H9 (cell line): Measurements from ENCODE around the gene VWDE. TPM values are rescaled to one million over a fixed set of nuclear protein-coding genes. Genes with fewer than 3 reads are reported as not detected.

Experiments used
- DNase-seq: peaks from one replicate; pipeline ENCODE4 v3.0.0-alpha.2; 2017
- H2AFZ ChIP-seq: one replicate; pipeline ENCODE4 v1.6.1; 2013; ENCODE audit warnings: mild to moderate bottlenecking, low read length, control low read depth, moderate library complexity
- H2AK5ac ChIP-seq: 2 replicates; pipeline ENCODE4 v1.6.1; 2013; ENCODE audit warnings: low read length, control low read depth, mixed read lengths; ENCODE audit not compliant: insufficient read length
- H2BK120ac ChIP-seq: one replicate; pipeline ENCODE4 v1.6.1; 2013; ENCODE audit warnings: low read depth, mild to moderate bottlenecking, low read length, control low read depth, inconsistent platforms; ENCODE audit not compliant: poor library complexity, severe bottlenecking
- H2BK12ac ChIP-seq: 2 replicates; pipeline ENCODE4 v1.6.1; 2013; ENCODE audit warnings: low read length, control low read depth, mixed read lengths, low read depth; ENCODE audit not compliant: insufficient read length
- H2BK15ac ChIP-seq: 2 replicates; pipeline ENCODE4 v1.6.1; 2013; ENCODE audit warnings: low read depth, low read length, control low read depth
- H2BK20ac ChIP-seq: one replicate; pipeline ENCODE4 v1.6.1; 2013; ENCODE audit warnings: low read depth, mild to moderate bottlenecking, low read length, control low read depth, inconsistent platforms; ENCODE audit not compliant: poor library complexity, severe bottlenecking
- H2BK5ac ChIP-seq: 2 replicates; pipeline ENCODE4 v1.6.1; 2013; ENCODE audit warnings: low read length, control low read depth, mixed read lengths; ENCODE audit not compliant: insufficient read length
- H3K14ac ChIP-seq: 2 replicates; pipeline ENCODE4 v1.6.1; 2013; ENCODE audit warnings: low read length, control low read depth; ENCODE audit not compliant: insufficient read depth
- H3K18ac ChIP-seq: 2 replicates; pipeline ENCODE4 v1.6.1; 2013; ENCODE audit warnings: low read depth, mild to moderate bottlenecking, mixed read lengths, low read length, control low read depth; ENCODE audit not compliant: insufficient read length
- H3K23ac ChIP-seq: 2 replicates; pipeline ENCODE4 v1.6.1; 2013; ENCODE audit warnings: low read length, control low read depth, mixed read lengths, low read depth; ENCODE audit not compliant: insufficient read length
- H3K23me2 ChIP-seq: 2 replicates; pipeline ENCODE4 v1.6.1; 2013; ENCODE audit warnings: low read depth, mild to moderate bottlenecking, mixed read lengths, low read length, control low read depth; ENCODE audit not compliant: insufficient read length, poor library complexity, severe bottlenecking
- H3K27ac ChIP-seq: 2 replicates; pipeline ENCODE4 v1.5.1; 2013; ENCODE audit warnings: low read length, control low read depth, mixed read lengths, low read depth; ENCODE audit not compliant: insufficient read length
- H3K27me3 ChIP-seq: 2 replicates; pipeline ENCODE4 v1.6.1; 2013; ENCODE audit warnings: low read length, control low read depth, inconsistent platforms; ENCODE audit not compliant: insufficient read depth
- H3K4ac ChIP-seq: 2 replicates; pipeline ENCODE4 v1.6.1; 2013; ENCODE audit warnings: low read depth, mild to moderate bottlenecking, control low read depth, inconsistent platforms, low read length, moderate library complexity
- H3K4me1 ChIP-seq: 2 replicates; pipeline ENCODE4 v1.6.1; 2013; ENCODE audit warnings: low read length, control low read depth, inconsistent platforms; ENCODE audit not compliant: insufficient read depth
- H3K4me2 ChIP-seq: 2 replicates; pipeline ENCODE4 v1.6.1; 2013; ENCODE audit warnings: low read length, control low read depth, mixed read lengths; ENCODE audit not compliant: insufficient read length, insufficient read depth
- H3K56ac ChIP-seq: 2 replicates; pipeline ENCODE4 v1.6.1; 2013; ENCODE audit warnings: low read depth, mild to moderate bottlenecking, mixed read lengths, low read length, control low read depth; ENCODE audit not compliant: insufficient read length
- H3K79me1 ChIP-seq: 2 replicates; pipeline ENCODE4 v1.6.1; 2013; ENCODE audit warnings: low read depth, mild to moderate bottlenecking, moderate library complexity, low read length, control low read depth, inconsistent platforms; ENCODE audit not compliant: insufficient read depth, poor library complexity, severe bottlenecking
- H3K79me2 ChIP-seq: 2 replicates; pipeline ENCODE4 v1.6.1; 2013; ENCODE audit warnings: low read length, control low read depth, inconsistent platforms; ENCODE audit not compliant: insufficient read depth
- H3K9ac ChIP-seq: 2 replicates; pipeline ENCODE4 v1.6.1; 2013; ENCODE audit warnings: low read length, control low read depth, mixed read lengths; ENCODE audit not compliant: insufficient read length; ENCODE audit errors: extremely low read depth
- H3K9me3 ChIP-seq: one replicate; pipeline ENCODE4 v1.6.1; 2013; ENCODE audit warnings: low read depth, low read length, inconsistent platforms; ENCODE audit not compliant: control insufficient read depth
- H3T11ph ChIP-seq: one replicate; pipeline ENCODE4 v1.6.1; 2013; ENCODE audit warnings: mild to moderate bottlenecking, low read length, control low read depth, inconsistent platforms
- H4K20me1 ChIP-seq: one replicate; pipeline ENCODE4 v1.6.1; 2013; ENCODE audit not compliant: control insufficient read depth, insufficient read length, insufficient read depth
- H4K5ac ChIP-seq: 2 replicates; pipeline ENCODE4 v1.6.1; 2013; ENCODE audit warnings: low read depth, mild to moderate bottlenecking, mixed read lengths, low read length, control low read depth; ENCODE audit not compliant: insufficient read length
- H4K8ac ChIP-seq: replicated peaks from 2 replicates; pipeline ENCODE4 v1.6.1; 2013; ENCODE audit warnings: low read length, control low read depth, mixed read lengths, low read depth; ENCODE audit not compliant: insufficient read length
- H4K91ac ChIP-seq: 2 replicates; pipeline ENCODE4 v1.6.1; 2013; ENCODE audit warnings: low read depth, mild to moderate bottlenecking, moderate library complexity, mixed read lengths, low read length, control low read depth; ENCODE audit not compliant: insufficient read length
- H3K27ac Mint-ChIP-seq, 3 experiments: 2 replicates in 2 of 3; 3 replicates in 1 of 3; pipeline ENCODE4 v1.8.0; 2020 to 2021; ENCODE audit warnings: mixed read lengths in 3 of 3, mild to moderate bottlenecking in 1 of 3, moderate library complexity in 1 of 3
- H3K27me3 Mint-ChIP-seq: 2 replicates; pipeline ENCODE4 v1.8.0; 2021; ENCODE audit warnings: low read depth, mild to moderate bottlenecking, moderate library complexity, mixed read lengths
- H3K36me3 Mint-ChIP-seq, 3 experiments: 2 replicates in 2 of 3; 3 replicates in 1 of 3; pipeline ENCODE4 v1.8.0; 2020 to 2021; ENCODE audit warnings: low read depth in 3 of 3, mixed read lengths in 3 of 3; ENCODE audit not compliant: insufficient read depth in 1 of 3
- H3K4me1 Mint-ChIP-seq, 2 experiments: 2 replicates each; pipeline ENCODE4 v1.8.0; 2020; ENCODE audit warnings: mixed read lengths in 2 of 2
- H3K4me3 Mint-ChIP-seq, 2 experiments: 2 replicates in 1 of 2; 3 replicates in 1 of 2; pipeline ENCODE4 v1.8.0; 2020 to 2021; ENCODE audit warnings: mild to moderate bottlenecking in 2 of 2, mixed read lengths in 2 of 2, moderate library complexity in 1 of 2
- H3K9me3 Mint-ChIP-seq, 2 experiments: 2 replicates in 1 of 2; 3 replicates in 1 of 2; pipeline ENCODE4 v1.8.0; 2020; ENCODE audit warnings: mild to moderate bottlenecking in 2 of 2, mixed read lengths in 2 of 2, moderate library complexity in 1 of 2
- total RNA-seq: library from RNA; stranded (reverse); gene quantifications from 2 replicates; pipeline ENCODE4 v1.2.1, GENCODE V29; 2021
- TF ChIP-seq, protein P1 (sequence below): fragments of 200-600 bp; sonication (generic); conservative IDR thresholded peaks from 3 replicates; pipeline ENCODE4 v1.8.0; 2021; ENCODE audit warnings: antibody characterized with exemption, mild to moderate bottlenecking

VWDE gene
- total RNA-seq, 1 experiment from 2014 or later = 18.1 TPM

- Histone ChIP-seq H2BK15ac (no peak overlapping the region), H2AFZ (no peak overlapping the region), H3K79me1 (no peaks in the 10 kb centered on the region), H3K14ac (no peak overlapping the region), H4K20me1 (no peaks in the 10 kb centered on the region), H3T11ph (no peak overlapping the region), H3K79me2 (no peaks in the 10 kb centered on the region), H3K9me3 (no peaks in the 10 kb centered on the region), H3K4me2 (no peak overlapping the region), H3K56ac (no peak overlapping the region), H2BK12ac (no peak overlapping the region), H2BK5ac (no peak overlapping the region), H3K18ac (no peak overlapping the region), H3K23me2 (no peaks in the 10 kb centered on the region), H2BK120ac (no peak overlapping the region), H3K27me3 (no peaks in the 10 kb centered on the region), H4K91ac (no peak overlapping the region), H4K5ac (no peak overlapping the region), H3K4me1 (peaks cover 2% of the 10 kb centered on the region; the same call in 1 of the 2 replicates), H3K9ac (no peak overlapping the region), H3K23ac (no peak overlapping the region), H2AK5ac (no peak overlapping the region), H4K8ac (no peak overlapping the region), H3K4ac (no peak overlapping the region), H3K27ac (no peak overlapping the region), H2BK20ac (no peak overlapping the region)
- H3K27ac Mint-ChIP-seq = no peak overlapping the region
- peaks cover 0 to 21% (median 4%) of the 10 kb centered on the region in 3 experiments; a peak in 4 of 7 replicates for H3K36me3 Mint-ChIP-seq
- H3K4me3 Mint-ChIP-seq = no peak overlapping the region
- TF ChIP-seq, protein P1, sequence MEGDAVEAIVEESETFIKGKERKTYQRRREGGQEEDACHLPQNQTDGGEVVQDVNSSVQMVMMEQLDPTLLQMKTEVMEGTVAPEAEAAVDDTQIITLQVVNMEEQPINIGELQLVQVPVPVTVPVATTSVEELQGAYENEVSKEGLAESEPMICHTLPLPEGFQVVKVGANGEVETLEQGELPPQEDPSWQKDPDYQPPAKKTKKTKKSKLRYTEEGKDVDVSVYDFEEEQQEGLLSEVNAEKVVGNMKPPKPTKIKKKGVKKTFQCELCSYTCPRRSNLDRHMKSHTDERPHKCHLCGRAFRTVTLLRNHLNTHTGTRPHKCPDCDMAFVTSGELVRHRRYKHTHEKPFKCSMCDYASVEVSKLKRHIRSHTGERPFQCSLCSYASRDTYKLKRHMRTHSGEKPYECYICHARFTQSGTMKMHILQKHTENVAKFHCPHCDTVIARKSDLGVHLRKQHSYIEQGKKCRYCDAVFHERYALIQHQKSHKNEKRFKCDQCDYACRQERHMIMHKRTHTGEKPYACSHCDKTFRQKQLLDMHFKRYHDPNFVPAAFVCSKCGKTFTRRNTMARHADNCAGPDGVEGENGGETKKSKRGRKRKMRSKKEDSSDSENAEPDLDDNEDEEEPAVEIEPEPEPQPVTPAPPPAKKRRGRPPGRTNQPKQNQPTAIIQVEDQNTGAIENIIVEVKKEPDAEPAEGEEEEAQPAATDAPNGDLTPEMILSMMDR = no peak
- H3K4me1 Mint-ChIP-seq = peaks cover 17 to 20% of the 10 kb centered on the region in 2 experiments
- H3K9me3 Mint-ChIP-seq = peaks cover 11 to 16% of the 10 kb centered on the region in 2 experiments; a peak in 3 of 5 replicates
- DNase-seq = no peak
- H3K27me3 Mint-ChIP-seq = no peaks in the 10 kb centered on the region
Observed at GRCh38 chr7:12410523-12410922, 6.9 kb upstream of the VWDE start.
